GM19351 (cell line): ENCODE results near the gene BCL11A.

Experiments used
- ATAC-seq: cut with Tn5 transposase; IDR thresholded peaks from one replicate; pipeline ENCODE4 v1.9.1; 2021; ENCODE audit warnings: mild to moderate bottlenecking, moderate library complexity; ENCODE audit not compliant: unreplicated experiment

The BCL11A gene

DNA sequence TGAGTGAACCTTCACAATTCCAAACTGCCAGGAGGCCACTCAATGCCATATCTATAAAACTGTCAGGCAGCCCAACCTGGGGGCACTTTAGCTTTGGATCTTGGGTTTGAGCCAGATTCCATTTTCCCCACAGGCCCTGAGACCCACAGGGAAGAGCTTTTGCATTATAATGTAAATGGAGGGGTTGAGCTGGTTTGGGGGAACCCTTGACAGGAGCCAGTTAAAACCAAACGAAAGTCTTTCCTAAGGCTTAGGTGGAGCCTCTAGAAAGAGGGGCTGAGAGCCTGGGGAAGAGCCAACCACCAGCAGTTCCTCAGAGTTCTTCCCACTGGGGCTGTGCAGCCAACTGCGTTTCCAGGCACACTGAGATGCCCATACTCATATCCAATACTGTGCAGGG is 42.7 kb downstream of the BCL11A start:
- no peak for ATAC-seq

- no peak for ATAC-seq
Measured at GRCh38 chr2:60509066-60509465, 44.4 kb downstream of the BCL11A start.

DNA sequence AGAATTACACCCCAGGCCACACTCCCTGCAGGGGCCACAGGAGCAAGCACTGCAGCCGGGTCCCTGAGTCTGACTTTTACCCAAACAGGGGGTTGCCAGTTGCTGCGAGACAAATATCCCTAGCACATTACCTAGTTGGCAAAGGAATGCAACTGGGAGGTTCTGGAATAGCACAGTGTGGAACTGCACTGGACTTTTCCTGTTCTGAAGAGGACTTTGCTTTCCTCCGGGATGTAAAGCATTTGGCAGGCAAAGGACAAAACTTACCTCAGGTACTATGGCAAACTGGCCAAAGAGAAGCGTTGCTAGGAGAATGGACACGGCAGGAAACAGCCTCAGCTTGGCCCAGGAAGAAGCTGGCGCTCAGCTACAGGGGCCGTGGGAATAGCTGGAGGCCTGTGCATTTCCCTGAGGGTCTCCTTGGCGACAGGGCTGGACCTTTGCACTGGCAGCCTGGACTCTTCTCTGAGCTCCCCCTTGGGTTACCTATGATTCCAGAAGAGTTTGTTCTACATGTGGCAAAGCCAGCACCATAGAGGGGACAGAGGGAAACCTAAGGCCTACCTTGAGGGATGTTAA is 45.0 kb downstream of the BCL11A start:
- ATAC-seq = no peak

DNA sequence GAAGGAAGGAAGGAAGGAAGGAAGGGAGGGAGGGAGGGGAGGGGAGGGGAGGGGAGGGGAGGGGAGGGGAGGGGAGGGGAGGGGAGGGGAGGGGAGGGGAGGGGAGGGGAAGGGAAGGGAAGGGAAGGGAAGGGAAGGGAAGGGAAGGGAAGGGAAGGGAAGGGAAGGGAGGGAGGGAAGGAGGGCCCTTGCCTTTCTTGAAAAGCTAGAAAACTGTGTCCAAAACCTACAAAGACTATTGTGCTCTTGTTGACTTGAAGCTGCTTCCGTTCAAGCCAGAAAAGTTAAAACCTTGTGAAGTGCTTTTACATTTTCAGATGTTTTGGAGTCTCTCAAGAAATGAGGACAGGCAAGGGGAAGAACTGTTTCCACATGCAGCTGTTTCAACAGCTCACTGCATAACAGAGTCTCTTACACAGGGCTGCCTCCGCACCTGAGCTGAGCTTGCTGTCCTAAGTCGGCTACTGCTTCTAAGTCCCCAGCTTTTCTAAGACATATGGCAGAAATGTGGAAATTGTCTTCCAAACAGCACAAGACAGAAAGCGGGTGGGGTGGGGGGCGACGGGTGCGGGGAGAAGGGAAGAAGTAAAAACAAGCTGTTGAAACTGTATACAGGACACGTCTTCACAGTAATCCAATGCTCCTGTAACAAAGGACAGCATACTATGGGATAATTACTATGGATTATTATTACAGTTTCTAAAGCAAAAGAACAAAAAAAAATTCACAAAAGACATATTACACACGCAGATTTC is 46.1 kb downstream of the BCL11A start:
- ATAC-seq = no peak

DNA sequence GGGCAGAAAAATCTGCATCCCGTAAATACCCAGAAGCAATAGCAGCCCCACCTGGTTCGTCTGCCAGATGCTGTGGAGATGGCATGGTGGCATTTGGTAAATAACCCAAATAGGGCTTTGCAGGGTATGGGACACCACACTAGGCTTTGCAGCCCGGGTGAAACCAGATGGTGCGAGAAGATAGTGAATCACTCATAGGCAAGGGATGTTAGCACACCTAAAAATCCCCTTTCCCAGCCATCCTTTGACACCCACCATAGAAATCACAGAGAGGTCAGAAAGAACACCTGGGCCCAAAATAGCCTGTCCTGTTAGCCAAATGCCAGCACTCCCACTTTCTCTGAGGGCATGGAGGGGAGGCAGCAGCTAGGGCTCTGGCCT is 47.6 kb downstream of the BCL11A start:
- ATAC-seq = no peak

DNA sequence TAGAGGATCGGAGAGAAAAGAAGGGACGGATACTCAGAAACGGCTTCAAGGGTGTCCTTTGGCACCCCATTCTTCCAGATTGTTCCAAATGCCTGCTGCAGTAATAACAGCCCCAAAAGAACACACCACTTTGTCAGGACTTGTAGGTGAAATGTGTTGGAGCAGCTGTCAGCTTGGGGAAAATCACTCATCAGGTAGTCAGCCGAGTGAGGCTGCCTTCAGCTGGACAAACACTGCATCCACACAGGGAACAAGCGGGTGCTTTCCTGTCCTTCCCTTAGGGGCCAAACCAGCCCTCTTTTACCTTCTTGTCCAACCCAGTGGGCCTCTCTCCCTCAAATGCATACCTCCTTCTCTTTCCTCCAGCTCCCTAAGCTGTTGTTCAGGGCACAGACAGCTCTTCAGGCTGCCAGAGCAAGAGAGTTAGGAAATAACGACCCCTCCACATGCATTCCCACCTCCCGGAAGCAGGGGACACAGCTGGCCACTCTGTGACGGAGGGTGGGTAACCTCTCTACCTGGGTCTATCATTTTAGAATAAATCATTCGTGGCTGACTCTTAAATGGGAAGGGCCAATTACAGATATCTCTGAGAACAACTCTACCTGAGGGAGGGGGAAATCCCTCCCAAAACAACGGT is 48.1 kb downstream of the BCL11A start:
- ATAC-seq = no peak

DNA sequence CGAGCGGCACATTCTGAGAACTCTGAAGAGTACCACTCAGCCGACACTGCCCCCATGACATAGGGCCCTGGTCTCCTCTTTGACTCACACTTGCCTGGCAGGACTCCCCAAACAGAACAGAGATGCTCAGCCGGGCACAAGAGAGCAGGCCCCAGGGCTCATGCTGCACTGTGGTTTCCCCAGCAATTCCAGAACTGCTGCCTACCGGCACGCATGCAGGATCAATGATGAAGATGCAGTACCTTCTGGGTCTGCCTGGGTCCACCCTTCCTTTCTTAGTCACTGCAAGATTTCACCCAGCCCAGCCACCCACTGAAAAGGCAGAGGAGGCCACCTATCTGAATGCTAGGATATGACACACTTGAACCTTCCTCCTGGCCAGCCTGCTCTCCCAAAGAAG is 49.4 kb downstream of the BCL11A start:
- ATAC-seq = no peak

GRCh38 chr2:60502144-60502543 is 51.3 kb downstream of the BCL11A start:
- no peak for ATAC-seq

GRCh38 chr2:60500861-60501260 is 52.6 kb downstream of the BCL11A start:
- ATAC-seq = no peak

- ATAC-seq = no peak
Measured at GRCh38 chr2:60499651-60500265, 53.7 kb downstream of the BCL11A start.

- peak; percentile 57 for ATAC-seq
Measured at GRCh38 chr2:60498816-60499429, 54.5 kb downstream of the BCL11A start.

GRCh38 chr2:60498127-60498815 is 55.2 kb downstream of the BCL11A start:
- ATAC-seq = peak; percentile 56

GRCh38 chr2:60497500-60497899 is 56.0 kb downstream of the BCL11A start:
- ATAC-seq = no peak

DNA sequence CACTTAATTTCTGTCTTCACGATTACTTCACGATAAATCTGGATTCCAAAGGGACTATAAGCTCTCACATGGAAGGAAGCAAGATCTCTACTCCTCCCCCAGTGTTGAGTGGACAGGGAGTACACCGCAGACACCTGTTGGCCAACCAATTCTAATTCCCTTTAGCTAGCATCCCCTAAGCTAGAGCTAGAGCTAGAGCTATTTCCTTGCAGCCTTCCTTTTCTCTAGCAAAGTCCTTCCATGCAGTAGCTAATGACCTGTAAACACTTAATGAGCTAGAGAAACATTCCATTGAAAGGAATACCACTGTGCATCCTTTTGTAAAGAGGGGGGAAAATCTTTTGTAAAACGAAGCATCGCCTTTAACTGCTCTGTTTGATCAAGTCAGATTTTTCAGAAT is 56.5 kb downstream of the BCL11A start:
- no peak for ATAC-seq

DNA sequence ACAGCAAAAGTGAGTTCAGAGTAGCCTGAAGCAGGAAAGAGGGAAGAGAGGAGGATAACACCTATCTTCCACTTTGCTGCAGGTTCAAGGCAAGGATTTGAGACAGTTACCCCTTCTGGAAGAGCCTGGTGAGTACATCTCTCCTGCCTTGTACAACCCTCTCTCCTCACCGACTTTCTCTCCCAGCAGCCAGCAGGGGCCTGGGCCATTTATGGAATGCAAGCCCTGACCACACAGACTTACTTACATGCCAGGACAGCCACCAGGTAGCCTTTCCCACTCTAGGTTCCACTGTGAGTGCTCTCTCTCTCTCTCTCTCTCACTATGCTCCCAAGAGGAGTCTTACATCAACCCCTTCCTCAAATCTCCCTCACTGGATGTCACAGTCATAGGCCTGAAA is 57.0 kb downstream of the BCL11A start:
- no peak for ATAC-seq

- no peak for ATAC-seq
Measured at GRCh38 chr2:60495041-60495625, 58.3 kb downstream of the BCL11A start.

GRCh38 chr2:60493804-60494387 is 59.6 kb downstream of the BCL11A start:
- ATAC-seq = no peak

GRCh38 chr2:60492548-60492947 is 60.9 kb downstream of the BCL11A start:
- ATAC-seq = no peak

DNA sequence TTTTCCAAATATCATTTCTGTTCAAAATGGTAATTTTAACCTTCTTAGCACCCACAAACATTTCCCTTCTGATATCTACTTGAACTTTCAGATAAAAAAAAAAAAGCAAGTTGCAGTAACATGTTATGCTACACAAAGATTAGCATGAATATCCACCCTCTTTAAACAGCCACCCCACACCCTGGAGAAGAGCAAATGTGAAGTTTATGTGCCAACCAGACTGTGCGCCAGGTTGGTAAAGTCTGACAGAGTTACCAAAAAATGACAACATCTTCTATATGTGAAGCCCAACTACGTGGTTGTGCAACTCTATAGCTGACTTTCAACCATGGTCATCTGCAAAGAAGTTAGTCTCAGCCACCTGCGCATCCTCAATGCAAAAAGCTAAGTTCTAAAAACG is 62.6 kb downstream of the BCL11A start:
- no peak for ATAC-seq

DNA sequence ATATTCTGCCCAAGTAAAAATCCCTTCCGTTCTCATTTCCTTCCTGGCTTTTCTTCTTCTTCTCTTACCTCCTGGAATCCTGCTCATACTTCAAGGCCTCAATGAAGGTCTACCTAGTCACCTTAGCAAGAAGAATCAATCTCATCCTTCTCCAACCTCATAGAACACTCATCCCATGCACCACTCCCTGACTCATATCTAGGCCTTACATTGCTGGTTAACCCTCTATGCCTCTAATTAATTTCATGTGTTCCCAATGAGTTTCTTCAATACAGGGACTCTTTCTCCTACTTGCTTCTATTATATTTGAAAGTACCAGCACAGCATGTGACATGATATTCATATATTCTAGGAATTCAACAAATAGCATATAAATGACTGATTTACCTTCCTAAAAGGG is 63.0 kb downstream of the BCL11A start:
- ATAC-seq = no peak
